H1 (cell line): ENCODE measurements around the gene ZWILCH. TPM values are rescaled to one million over a fixed set of nuclear protein-coding genes. Genes with fewer than 3 reads are reported as not detected.

Source experiments
- ATF3 ChIP-seq: IDR thresholded peaks from 2 replicates; pipeline ENCODE4 v1.6.1; 2011; ENCODE audit warnings: low read depth, mild to moderate bottlenecking, low read length; ENCODE audit not compliant: insufficient read depth
- CEBPB ChIP-seq: IDR thresholded peaks from 2 replicates; pipeline ENCODE4 v1.6.1; 2012; ENCODE audit warnings: low read depth, low read length
- CHD1 ChIP-seq: IDR thresholded peaks from 2 replicates; pipeline ENCODE4 v1.6.1; 2012; ENCODE audit warnings: low read depth, low read length, improper control_type of control experiment
- KDM4A ChIP-seq: IDR thresholded peaks from one replicate; pipeline ENCODE4 v1.7.1; 2012; ENCODE audit warnings: low read depth, mild to moderate bottlenecking, moderate library complexity, low read length, inconsistent platforms; ENCODE audit not compliant: severe bottlenecking
- RBBP5 ChIP-seq: IDR thresholded peaks from 2 replicates; pipeline ENCODE4 v1.7.1; 2012; ENCODE audit warnings: low read depth, mild to moderate bottlenecking, inconsistent platforms, low read length, moderate library complexity, borderline replicate concordance
- TBP ChIP-seq: IDR thresholded peaks from 2 replicates; pipeline ENCODE4 v1.6.1; 2011; ENCODE audit warnings: low read depth, low read length, improper control_type of control experiment
- YY1 ChIP-seq: IDR thresholded peaks from 2 replicates; pipeline ENCODE4 v1.6.1; 2011; ENCODE audit warnings: low read depth, mild to moderate bottlenecking, low read length
- polyA plus RNA-seq, 7 experiments: library from polyadenylated mRNA; depleted of rRNA in 3 of 7; stranded (reverse) in 5 of 7; unstranded in 2 of 7; fragments of >200 nt in 5 of 7; fragments of 200-250 nt in 2 of 7; gene quantifications; 1 replicate in 5 of 7; 2 replicates in 1 of 7; 4 replicates in 1 of 7; pipeline versions ENCODE4 v1.2.1 to v1.2.3, GENCODE V29; 2011 to 2013; ENCODE audit warnings: missing spikeins in 2 of 7, mixed read lengths in 2 of 7
- total RNA-seq: library from RNA; stranded (reverse); fragmentation: NEBNext Ultra II Directional; extraction: Animal tissue kit (Norgen Biotek cat#: 25700); gene quantifications from 2 replicates; pipeline ENCODE4 v1.2.1, GENCODE V29; 2021
- TF ChIP-seq, protein P1 (sequence below): IDR thresholded peaks from 2 replicates; pipeline ENCODE4 v1.6.1; 2012; ENCODE audit warnings: low read length, inconsistent platforms

Gene ZWILCH
- total and polyA plus RNA-seq, 2 of the 8 experiments (the other 6 are each of a cell fraction or from before 2014, with no cell fraction given) = 18.1 to 61.5 TPM

DNA sequence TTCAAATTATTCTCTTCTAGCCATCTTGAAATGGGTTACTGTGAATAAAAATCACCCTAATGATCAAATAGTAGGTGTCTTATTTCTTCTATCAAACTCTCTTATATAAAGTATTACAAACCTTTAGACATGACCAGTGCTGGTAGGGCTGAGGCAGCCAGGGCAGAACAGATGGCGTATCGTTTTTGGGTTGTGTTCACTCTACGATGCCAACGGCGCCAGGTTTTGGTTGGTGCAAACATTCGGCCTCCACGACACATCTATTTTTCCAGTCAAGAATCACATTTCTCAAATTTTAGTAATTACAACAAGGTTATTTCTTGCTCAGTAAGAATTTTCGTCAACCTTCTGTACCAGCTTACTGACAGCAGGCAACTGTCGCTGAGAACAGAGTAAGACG, 2.6 kb upstream of the ZWILCH start (continued):
- TF ChIP-seq, protein P1, sequence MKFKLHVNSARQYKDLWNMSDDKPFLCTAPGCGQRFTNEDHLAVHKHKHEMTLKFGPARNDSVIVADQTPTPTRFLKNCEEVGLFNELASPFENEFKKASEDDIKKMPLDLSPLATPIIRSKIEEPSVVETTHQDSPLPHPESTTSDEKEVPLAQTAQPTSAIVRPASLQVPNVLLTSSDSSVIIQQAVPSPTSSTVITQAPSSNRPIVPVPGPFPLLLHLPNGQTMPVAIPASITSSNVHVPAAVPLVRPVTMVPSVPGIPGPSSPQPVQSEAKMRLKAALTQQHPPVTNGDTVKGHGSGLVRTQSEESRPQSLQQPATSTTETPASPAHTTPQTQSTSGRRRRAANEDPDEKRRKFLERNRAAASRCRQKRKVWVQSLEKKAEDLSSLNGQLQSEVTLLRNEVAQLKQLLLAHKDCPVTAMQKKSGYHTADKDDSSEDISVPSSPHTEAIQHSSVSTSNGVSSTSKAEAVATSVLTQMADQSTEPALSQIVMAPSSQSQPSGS = no peak
- TF ChIP-seq RBBP5 (no peak), KDM4A (no peak), CEBPB (no peak), TBP (no peak), ATF3 (no peak), YY1 (no peak), CHD1 (no peak)
